Stomach (tissue), 4 donors: ENCODE data around the gene ZFR2.

ENCODE experiments used
- EP300 ChIP-seq: sonication (generic); formaldehyde crosslinking; IDR thresholded peaks from one replicate; pipeline ENCODE4 v1.6.1; 2017; ENCODE audit warnings: antibody characterized with exemption
- POLR2A ChIP-seq, 4 donors: fragments of 450-650 bp; IDR thresholded peaks; one replicate each; pipeline ENCODE4 v1.6.1; 2016; ENCODE audit warnings: antibody characterized with exemption in 4 of 4, control low read depth in 2 of 4, mild to moderate bottlenecking in 1 of 4, moderate library complexity in 1 of 4
- POLR2AphosphoS5 ChIP-seq, 3 donors: sonication (generic); formaldehyde crosslinking; IDR thresholded peaks; one replicate each; pipeline ENCODE4 v1.6.1; 2016; ENCODE audit warnings: antibody characterized with exemption in 3 of 3
- TF ChIP-seq, protein P1 (sequence below), 7 experiments: fragments of 450-650 bp in 4 of 7; fragments of 200-600 bp in 3 of 7; sonication (generic) in 3 of 7; IDR thresholded peaks; one replicate each; pipeline ENCODE4 v1.5.1; 2016 to 2019; ENCODE audit warnings: antibody characterized with exemption in 7 of 7, control low read depth in 2 of 7, mild to moderate bottlenecking in 1 of 7

DNA sequence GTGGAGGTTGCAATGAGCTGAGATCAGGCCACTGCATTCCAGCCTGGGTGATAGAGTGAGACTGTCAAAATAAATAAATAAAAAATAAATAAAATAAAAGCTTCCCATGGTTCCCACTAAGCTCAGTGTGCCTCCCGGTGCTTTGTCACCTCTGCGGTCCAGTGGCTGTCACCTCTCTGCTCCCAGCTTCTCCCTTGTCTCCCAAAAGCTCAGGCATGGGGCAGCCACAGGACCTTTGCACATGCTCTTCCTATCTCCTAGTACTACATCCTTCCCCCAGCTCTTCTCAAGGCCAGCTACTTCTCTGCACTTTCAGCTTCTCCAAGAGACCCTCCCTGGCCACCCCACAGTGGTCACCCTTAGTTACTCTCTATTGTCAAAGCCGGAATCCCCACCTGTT, 75.0 kb downstream of the ZFR2 start:
- TF ChIP-seq EP300 (no peak), POLR2A (IDR thresholded peaks at IDR 0.05) (no peak), POLR2AphosphoS5 (IDR thresholded peaks at IDR 0.05) (no peak)
- TF ChIP-seq, protein P1, sequence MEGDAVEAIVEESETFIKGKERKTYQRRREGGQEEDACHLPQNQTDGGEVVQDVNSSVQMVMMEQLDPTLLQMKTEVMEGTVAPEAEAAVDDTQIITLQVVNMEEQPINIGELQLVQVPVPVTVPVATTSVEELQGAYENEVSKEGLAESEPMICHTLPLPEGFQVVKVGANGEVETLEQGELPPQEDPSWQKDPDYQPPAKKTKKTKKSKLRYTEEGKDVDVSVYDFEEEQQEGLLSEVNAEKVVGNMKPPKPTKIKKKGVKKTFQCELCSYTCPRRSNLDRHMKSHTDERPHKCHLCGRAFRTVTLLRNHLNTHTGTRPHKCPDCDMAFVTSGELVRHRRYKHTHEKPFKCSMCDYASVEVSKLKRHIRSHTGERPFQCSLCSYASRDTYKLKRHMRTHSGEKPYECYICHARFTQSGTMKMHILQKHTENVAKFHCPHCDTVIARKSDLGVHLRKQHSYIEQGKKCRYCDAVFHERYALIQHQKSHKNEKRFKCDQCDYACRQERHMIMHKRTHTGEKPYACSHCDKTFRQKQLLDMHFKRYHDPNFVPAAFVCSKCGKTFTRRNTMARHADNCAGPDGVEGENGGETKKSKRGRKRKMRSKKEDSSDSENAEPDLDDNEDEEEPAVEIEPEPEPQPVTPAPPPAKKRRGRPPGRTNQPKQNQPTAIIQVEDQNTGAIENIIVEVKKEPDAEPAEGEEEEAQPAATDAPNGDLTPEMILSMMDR (IDR thresholded peaks at IDR 0.05): no peak
